GM18498 (cell line): ENCODE results near the gene BANK1.
A peak's percentile ranks its signal among the peaks of the same experiment; 100 is the strongest.

Source experiments
- ATAC-seq: cut with Tn5 transposase; IDR thresholded peaks from one replicate; pipeline ENCODE4 v1.9.1; 2021; ENCODE audit warnings: mild to moderate bottlenecking, moderate library complexity; ENCODE audit not compliant: unreplicated experiment

BANK1 gene

DNA sequence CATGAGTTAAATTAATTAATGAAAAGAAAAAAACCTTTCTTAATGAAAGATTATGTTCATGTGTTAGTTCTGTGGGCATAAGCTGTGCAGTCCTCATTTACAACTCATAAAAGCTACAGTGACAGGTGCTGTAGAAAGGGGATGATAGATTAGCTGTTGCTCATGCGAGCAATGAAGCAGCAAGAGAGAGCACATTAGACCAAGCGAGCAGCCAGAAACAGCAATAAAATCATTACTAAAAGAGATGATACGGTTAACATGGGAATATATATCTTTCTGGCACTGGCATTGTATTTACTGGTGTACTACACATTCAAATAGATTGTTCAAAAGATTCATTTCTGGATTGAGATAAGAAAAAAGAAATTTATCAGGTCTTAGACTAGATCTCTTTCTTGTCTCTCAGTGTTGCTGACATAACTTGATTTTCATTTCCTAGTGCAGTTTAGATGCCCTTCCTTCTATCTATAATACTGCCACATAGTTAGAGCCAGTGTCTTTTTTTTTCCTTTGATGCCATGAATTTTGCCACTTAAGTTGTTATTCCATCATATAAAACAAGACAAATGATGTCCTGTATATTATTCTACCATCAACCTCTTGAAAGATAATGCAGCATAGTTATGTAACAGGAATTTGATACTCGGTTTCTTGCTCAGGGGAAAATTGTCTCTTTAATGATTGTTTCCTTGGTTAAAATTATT is 164.6 kb downstream of the BANK1 start:
- no peak for ATAC-seq

DNA sequence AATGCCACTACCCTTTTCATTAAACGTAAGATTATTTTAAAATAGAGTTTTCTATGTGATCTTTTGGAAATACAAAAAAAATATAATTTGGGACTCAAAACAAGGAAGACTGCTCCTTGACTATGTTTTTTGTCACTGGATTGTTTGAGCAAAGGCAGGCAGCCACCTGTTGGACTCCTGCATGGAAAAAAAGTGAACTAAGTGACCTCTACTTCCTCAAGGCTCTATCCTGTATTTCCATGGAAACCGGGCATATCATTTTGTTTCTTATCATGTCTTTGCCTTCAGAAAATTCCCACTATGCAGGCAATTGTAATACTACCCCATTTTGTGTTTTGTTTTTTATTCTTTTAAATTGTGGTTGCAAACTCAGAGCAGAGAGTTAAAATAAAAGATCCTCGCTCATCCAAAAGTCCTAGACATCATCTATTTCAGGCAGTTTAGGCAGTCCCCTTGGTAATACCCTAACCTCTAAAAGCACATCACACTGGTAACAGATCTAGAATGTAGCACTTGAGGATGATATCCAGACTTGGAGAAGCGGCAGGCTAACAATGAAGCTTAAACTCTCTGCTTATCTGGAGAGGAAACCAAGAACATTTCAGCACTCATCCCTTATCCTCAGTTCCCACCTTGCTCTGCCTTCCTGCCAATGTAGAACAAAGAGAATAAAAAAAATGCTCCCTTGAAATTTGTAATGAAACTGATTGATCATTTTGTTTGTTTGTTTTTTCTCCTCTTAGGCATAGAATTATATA is 165.7 kb downstream of the BANK1 start:
- no peak for ATAC-seq

DNA sequence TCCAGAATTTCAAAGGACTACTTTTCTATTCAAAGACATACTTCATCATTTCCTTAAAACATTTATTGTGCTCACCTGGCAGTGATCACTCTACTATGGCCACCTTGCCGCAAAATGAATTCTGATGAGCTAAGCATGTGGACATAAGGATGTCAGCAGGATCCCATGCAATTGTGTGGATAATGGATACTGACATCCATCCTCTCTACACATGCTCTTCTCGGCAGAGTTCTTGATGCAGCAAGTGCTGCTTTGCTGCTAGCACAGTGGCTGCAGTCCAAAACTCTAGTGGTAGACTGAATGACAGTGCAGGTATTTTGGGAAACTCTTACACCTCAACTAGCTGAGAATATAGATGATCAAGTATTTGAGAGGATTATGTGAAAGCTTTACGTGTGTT is 168.0 kb downstream of the BANK1 start:
- no peak for ATAC-seq

GRCh38 chr4:101960431-101960830 is 169.9 kb downstream of the BANK1 start:
- no peak for ATAC-seq

DNA sequence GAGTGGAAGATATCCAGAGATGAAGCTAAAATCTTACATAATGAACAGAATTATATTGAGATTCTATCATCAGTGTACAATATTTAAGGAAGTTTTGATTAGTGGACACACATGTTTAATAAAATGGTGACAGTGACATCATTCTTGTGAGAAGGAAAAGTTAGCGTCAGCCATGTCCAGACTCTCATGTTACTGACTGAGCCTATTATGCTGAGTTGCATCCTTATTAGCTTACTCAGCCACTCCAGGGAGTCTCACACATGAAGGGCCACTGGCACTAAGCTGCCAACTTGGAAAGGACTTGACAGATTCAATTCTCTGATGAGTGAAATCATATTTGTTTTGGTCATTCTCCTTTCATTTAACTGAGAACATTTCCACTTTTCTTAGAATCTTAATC is 170.6 kb downstream of the BANK1 start:
- ATAC-seq, result no peak

DNA sequence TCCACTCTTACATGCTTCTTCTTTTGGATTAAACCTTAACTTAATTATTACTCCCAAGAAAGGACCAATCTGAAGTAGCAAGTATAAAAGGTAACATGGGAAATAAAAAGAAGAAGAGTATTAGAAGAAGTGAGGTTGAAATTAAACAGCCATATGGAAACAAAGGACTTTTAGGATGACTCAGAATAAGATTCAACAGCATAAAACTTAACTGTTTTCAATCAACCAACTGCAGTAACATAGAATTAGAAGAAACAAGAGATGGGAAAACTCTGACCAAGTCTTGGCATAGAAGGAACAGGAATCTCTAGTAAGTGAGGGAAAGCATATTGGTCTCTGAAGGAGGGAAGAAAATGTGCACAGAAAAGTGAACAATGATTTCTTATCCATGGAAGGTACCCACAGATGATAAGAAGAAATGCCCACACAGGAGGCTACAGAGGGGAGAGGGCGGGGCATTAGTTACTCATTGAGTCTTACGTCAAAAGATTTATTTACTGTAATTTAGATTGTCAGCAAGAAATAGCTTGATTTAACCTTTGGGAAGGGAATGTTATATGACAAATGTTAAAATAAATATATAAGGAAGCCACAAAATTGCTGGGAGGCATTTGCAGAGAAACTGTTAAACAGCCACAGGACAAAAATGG is 177.3 kb downstream of the BANK1 start:
- ATAC-seq, result no peak

DNA sequence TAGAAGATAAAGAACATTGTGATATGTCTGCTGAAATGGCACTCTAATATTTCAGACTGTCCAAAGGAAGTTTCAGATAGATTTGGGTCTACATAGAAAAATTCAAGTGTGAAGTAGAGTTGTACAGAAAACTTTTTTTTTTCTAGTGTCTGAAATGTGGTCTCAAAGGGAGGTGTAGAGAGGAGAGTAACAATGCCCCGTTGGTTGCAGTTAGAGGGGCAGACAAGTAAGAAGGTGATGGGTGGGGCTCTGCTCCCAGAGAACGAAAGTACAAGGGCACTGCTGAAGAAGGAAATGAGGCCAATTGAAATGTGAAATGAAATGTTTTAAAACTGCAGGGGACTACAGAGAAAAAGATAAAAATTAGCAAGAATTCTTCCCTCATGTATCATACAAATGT is 177.8 kb downstream of the BANK1 start:
- no peak for ATAC-seq

DNA sequence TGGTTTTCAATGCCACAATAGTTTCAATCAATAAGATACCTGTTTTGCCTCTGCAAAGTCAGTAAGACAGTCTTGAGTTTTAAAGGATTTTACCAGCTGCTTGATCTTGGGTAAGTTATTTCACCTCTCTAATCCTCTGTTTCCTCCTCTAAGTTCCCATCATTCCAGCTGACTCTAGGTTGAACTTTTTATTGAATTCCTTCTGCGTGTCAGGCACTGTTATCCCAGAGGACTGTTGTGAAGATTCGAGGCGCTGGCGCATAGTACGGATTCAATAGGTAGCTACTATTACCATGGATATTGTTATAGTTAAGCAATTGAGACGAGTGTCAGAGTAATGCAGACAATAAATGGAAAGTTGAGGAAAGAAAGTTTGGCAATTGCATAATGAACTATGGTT is 179.4 kb downstream of the BANK1 start:
- no peak for ATAC-seq

DNA sequence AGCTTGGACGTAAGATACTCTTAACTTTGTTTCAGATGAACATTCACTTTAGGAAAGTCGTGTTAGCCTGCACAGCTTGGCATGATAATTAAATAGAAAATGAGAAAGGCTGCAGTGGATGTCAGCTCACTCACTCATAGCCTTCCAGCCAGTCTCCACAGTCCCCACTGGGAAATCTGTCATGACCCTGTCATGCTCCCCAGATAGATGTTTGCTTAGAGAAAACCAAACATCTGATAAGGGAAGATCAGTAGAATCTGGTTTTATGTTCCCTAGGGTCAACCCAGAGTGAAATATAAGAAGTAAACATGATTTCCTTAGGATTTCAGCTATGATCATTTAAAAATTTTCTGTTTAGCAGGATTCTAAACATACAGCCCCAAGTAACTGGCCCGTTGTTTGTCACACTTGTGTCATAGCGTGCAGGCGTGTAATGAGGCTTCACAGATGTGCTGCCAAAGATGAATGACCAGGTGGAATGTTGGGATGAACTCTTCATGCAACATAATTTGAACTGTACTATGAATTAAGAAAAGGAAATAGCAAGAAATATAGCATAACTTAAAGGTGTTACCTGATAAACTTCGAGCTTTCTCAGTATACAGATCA is 180.1 kb downstream of the BANK1 start:
- no peak for ATAC-seq

GRCh38 chr4:101972791-101973190 is 182.3 kb downstream of the BANK1 start:
- ATAC-seq, result no peak

DNA sequence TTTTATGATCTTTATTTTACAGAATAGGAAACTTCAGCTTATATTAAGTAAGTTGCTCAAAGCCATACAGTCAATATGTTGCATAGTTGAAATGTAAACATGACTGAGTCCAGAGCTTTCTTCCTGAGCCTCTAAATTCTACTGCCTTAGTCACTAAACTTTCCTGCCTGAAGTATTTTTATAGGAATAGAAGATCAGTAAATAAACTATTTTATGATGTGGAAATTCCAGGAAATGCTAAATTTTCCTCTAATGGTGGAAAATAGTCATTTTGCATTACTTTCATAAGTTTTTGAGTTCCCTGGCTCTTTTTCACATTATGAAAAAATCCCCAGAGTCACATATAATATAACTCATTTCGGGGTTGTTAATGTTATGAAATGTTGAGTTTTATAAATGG is 182.8 kb downstream of the BANK1 start:
- no peak for ATAC-seq

DNA sequence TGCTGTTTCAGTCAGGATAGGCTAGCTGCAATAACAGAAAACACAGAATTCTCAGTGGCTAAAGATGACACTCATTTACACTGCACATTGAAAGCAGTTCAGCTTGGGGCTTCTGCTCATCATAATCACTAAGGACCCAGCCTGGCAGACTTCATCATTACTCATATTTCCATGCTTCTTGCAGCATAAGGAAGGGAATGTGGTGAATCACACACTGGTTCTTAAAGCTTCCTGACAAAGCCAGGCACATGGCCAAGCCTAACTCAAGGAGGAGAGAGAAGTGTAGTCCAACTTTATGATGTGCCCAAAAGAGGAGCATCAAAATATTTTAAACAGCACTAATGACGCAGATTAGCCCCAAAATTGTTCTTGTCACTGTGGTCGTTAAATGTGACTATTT is 186.5 kb downstream of the BANK1 start:
- ATAC-seq, result no peak

DNA sequence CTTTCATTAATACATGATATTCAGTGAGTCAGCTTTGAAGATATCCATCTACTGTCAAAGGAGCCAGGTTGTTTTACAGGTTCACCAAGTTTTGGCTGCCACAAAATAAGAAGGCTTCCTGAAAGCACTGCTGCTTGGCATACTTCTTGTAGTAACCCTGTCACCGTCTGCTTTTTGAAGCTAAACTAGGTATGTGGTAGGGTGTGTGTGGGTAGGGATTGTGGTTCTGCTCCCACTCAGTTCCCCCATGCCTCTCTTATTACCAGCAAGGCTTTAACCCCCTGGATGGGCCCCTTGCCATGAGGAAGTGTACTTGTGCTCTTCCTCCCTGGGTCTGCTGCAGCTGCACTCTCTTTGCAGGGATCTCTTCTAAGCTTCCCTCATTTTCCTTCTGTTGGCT is 191.2 kb downstream of the BANK1 start:
- no peak for ATAC-seq

- ATAC-seq, result no peak
Measured at GRCh38 chr4:101983835-101984234, 193.3 kb downstream of the BANK1 start.

DNA sequence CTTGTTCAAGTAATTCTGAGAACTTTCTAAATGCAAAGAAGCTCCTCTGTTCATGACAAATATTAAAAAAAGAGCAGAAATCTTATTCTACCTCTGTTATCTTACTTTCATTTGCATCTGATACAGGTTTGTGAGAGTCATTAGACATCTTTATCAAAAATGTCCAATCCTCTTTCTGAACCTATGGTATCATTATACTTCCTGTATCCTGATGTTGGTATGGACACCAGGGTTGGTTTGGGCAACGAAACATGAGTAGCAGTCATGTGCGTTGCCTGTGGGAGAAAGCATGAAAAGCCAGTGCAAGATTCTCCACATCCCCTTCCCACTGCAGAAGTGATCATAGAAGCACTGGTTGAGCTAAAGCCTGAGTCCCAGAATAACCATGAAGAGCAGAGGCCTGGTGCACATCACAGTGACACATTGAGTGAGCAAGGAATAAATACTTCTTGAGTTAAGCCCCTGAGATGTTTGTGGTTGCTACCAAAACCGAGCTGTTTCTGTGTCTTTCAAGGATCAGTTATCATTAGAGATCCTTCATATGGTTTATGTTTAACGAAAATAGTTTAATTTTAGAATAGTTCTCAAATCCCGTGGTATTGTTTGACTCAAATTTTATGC is 197.2 kb downstream of the BANK1 start:
- ATAC-seq, result peak; percentile 92

DNA sequence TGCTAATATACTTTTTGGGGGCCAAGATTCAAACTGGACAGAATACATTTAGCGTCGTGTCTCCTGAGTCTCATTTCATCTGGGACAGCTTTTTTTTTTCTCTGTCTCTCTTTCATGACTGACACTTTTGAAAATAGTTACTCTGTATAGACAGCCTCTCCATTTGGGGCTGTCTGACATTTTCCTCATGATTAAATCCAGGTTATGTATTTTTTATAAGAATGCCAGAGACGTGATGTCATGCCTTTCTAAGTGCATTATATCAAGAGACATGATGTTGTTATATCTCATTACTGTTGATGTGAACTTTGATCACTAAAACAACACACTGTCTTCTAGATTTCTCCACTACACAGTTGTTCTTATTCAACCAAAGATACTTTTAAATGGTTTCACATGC is 199.0 kb downstream of the BANK1 start:
- no peak for ATAC-seq

DNA sequence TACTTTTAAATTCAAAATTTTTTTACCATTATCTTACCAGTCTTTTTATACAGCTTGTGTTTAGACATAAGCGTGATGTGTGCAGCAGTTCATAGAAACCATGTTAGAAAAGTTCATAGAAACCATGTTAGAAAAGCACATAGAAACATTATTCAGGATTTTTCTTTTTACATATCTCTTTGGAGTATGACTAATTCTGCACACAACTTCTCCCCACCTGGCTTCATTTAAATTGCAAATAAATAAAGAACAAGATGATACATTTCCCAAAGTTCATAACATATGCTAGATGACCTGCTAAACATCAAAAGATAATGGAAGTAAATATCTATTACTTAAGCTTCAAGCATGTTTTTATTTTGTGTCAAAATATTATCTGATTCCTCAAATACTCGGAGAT is 201.9 kb downstream of the BANK1 start:
- no peak for ATAC-seq

GRCh38 chr4:101993002-101993841 is 202.7 kb downstream of the BANK1 start:
- no peak for ATAC-seq

DNA sequence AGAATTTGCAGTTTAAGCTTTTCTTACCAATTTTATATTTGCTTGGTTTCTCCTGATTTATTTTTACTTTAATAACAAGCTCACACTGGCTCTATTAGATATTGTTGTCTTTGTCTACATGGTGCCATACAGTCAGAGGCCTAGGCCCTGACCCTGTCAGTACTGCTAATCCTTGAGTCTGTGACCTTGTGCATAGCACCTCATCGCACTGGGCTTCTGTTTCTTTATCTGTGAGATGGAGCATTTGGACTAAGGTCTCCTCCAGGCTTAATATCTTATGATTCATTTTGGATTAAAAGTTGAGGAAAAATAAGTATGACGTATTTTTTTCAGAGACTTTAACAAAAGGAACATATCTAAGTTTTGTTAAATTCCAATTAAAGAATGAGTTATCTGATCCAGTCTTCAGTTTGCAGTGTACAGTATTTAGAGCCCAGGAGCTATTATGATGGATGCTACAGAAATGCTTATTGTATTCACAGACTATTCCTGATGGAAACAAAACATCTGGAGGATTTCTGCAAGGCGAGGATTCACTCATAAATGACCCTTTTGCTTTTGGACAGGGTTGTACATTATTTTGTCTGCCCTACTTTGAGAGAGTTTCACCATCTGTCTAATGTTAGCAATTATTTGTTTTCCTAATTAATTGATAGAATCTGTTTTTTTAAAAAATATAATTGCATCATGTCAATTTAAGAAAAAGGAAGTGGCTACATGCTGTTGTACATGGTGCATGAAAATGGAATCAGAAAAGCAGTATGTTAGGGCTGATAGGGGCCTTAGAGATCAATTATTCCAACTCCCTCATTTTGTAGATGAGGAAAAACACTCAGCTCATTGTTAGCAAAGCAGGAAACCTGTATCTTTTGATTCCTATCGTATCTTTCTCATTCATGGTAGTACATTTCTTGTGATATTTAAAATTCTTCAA is 203.6 kb downstream of the BANK1 start:
- ATAC-seq, result no peak
